ENCODE results near the gene EMC9.
"Not testable (repeated sequence)": the region's sequence is repeated elsewhere in the genome, so short reads cannot be mapped to it uniquely, and the experiment has no call there.

Gene EMC9

DNA sequence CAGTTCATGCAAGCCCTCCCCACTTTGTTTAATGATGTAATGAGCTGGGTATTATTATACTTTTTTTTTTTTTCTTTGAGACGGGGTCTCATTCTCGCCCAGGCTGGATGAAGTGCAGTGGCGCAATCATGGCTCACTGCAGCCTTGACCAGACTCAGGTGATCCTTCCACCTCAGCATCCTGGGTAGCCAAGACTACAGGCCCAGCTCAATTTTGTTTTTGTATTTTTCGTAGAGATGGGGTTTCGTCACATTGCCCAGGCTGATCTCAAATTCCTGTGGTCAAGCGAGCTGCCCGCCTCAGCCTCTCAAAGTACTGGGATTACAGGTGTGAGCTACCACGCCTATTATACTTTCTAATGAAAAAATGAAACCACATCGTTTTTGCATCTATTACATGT lies 31.3 kb downstream of the EMC9 start:
- no peaks in the 10 kb centered on the region for H3K36me3 ChIP-seq (ENCODE audit: insufficient read depth, low read length)
- H3K9ac ChIP-seq (ENCODE audit: low read depth, low read length): no peak overlapping the region
- H3K4me2 ChIP-seq (ENCODE audit: low read length): no peak overlapping the region
- H3K4me3 ChIP-seq (ENCODE audit: low read length): no peak overlapping the region
- H3K9me3 ChIP-seq (replicated peaks; ENCODE audit: low read length): no peaks in the 10 kb centered on the region
- H3K27me3 ChIP-seq (ENCODE audit: control insufficient read depth, insufficient read depth, low read length): no peaks in the 10 kb centered on the region
- H3K4me1 ChIP-seq (ENCODE audit: control insufficient read depth, insufficient read depth, low read length): peaks cover 11% of the 10 kb centered on the region

DNA sequence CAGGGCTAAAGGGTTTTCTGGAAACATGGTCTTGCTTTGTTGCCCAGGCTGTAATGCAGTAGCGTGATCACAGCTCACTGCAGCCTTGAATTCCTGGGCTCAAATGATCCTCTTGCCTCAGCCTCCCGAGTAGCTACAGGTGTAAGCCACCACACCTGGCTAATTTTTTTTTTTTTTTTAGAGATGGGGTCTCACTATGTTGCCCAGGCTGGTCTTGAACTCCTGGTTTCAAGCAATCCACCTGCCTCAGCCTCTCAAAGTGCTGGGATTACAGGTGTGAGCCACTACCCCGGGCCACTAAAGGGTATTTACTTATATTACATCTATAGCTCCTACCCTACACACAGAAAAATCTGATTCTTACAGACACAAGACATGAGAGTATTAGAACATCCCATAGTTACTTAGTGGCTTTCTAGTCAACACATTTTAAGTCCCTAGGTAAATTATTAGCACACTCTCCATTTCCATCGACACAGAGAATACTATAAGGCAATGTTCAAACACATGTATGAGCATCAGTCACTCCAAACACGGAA lies 33.0 kb downstream of the EMC9 start:
- Histone ChIP-seq H3K4me3 (ENCODE audit: low read length) (no peak overlapping the region), H3K36me3 (ENCODE audit: insufficient read depth, low read length) (no peaks in the 10 kb centered on the region), H3K4me2 (ENCODE audit: low read length) (no peak overlapping the region), H3K4me1 (ENCODE audit: control insufficient read depth, insufficient read depth, low read length) (peaks cover 8% of the 10 kb centered on the region), H3K9me3 (replicated peaks; ENCODE audit: low read length) (no peaks in the 10 kb centered on the region), H3K27me3 (ENCODE audit: control insufficient read depth, insufficient read depth, low read length) (no peaks in the 10 kb centered on the region), H3K9ac (ENCODE audit: low read depth, low read length) (no peak overlapping the region)

GRCh38 chr14:24106672-24107271 lies 34.6 kb downstream of the EMC9 start:
- Histone ChIP-seq H3K4me2 (ENCODE audit: low read length) (no peak overlapping the region), H3K36me3 (ENCODE audit: insufficient read depth, low read length) (no peaks in the 10 kb centered on the region), H3K4me1 (ENCODE audit: control insufficient read depth, insufficient read depth, low read length) (peaks cover 6% of the 10 kb centered on the region), H3K9me3 (replicated peaks; ENCODE audit: low read length) (no peaks in the 10 kb centered on the region), H3K4me3 (ENCODE audit: low read length) (no peak overlapping the region), H3K9ac (ENCODE audit: low read depth, low read length) (no peak overlapping the region), H3K27me3 (ENCODE audit: control insufficient read depth, insufficient read depth, low read length) (no peaks in the 10 kb centered on the region)

- H3K9me3 ChIP-seq (replicated peaks; ENCODE audit: low read length); H3K36me3 ChIP-seq (ENCODE audit: insufficient read depth, low read length); H3K4me1 ChIP-seq (ENCODE audit: control insufficient read depth, insufficient read depth, low read length): not testable (repeated sequence)
These were observed 35.7 kb downstream of the EMC9 start for GRCh38 chr14:24105609-24106239.

GRCh38 chr14:24103451-24103850 lies 37.9 kb downstream of the EMC9 start:
- no peaks in the 10 kb centered on the region for H3K27me3 ChIP-seq (ENCODE audit: control insufficient read depth, insufficient read depth, low read length)
- peaks cover 9% of the 10 kb centered on the region for H3K36me3 ChIP-seq (ENCODE audit: insufficient read depth, low read length)

More at GRCh38 chr14:24105609-24106239, 35.7 kb downstream of the EMC9 start:
- H3K4me3 ChIP-seq (ENCODE audit: low read length); H3K27me3 ChIP-seq (ENCODE audit: control insufficient read depth, insufficient read depth, low read length); H3K9ac ChIP-seq (ENCODE audit: low read depth, low read length); H3K4me2 ChIP-seq (ENCODE audit: low read length): not testable (repeated sequence)

DNA sequence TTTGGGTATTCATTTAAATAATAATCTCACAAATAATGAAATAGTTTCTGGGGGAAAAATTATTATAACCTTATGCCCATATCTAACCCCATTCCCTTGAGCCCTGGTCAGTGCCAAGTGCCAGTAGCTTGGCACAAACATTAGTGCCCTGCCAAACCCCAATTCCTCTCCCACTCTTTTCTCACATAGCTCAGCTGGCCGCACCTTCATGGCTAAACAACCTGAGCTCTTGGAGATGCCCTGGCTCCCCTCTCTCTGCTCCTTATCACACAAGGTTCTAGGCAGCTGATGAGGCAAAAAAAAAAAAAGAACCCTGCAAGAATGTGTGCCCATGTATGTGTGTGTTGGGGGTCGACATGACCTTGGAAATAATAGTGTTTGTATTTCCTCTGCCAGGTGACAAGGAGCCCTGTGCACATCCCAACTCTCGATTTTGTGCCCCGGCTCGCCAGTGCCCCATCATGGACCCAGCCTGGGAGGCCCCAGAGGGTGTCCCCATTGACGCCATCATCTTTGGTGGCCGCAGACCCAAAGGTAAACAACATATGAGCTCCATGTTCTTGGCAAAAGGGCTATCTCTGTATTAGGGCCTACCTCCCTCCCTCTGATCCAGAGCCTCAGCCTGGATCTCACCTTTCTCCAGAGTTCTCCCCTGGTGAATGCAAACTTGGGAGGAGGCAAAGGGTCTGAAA lies 38.9 kb downstream of the EMC9 start:
- Histone ChIP-seq H3K9ac (ENCODE audit: low read depth, low read length) (no peak overlapping the region), H3K27me3 (ENCODE audit: control insufficient read depth, insufficient read depth, low read length) (no peaks in the 10 kb centered on the region), H3K36me3 (ENCODE audit: insufficient read depth, low read length) (peaks cover 9% of the 10 kb centered on the region), H3K4me3 (ENCODE audit: low read length) (no peak overlapping the region), H3K4me2 (ENCODE audit: low read length) (no peak overlapping the region), H3K4me1 (ENCODE audit: control insufficient read depth, insufficient read depth, low read length) (peaks cover 4% of the 10 kb centered on the region), H3K9me3 (replicated peaks; ENCODE audit: low read length) (no peaks in the 10 kb centered on the region)

More at GRCh38 chr14:24103451-24103850, 37.9 kb downstream of the EMC9 start:
- peaks cover 4% of the 10 kb centered on the region for H3K4me1 ChIP-seq (ENCODE audit: control insufficient read depth, insufficient read depth, low read length)
- H3K4me3 ChIP-seq (ENCODE audit: low read length): no peak overlapping the region
- no peak overlapping the region for H3K4me2 ChIP-seq (ENCODE audit: low read length)
- no peak overlapping the region for H3K9ac ChIP-seq (ENCODE audit: low read depth, low read length)
- H3K9me3 ChIP-seq (replicated peaks; ENCODE audit: low read length): no peaks in the 10 kb centered on the region

DNA sequence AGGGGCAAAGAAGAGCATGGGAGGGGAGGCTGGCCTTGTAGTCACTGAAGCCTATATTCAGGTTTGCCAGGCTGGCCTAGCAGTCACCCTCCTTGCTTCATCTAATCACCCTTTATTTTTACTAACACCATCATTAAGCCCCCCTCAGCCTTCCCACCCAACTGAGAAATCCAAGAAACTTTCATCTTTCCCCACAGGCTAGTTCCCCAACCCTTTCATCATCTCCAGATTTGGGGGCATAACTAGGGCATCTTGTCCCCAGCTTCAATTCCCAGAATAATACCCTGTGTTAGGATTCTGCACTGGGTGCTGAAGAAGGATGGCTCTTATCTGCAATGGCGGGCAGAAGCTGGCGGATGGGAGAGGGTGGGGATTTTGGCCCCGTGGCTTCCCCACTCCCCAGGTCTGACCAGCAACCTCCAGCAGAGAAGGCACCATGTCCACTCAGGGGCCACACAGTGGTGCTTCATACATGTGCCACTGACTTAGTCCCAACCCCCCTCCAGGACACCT lies 40.4 kb downstream of the EMC9 start:
- H3K4me1 ChIP-seq (ENCODE audit: control insufficient read depth, insufficient read depth, low read length): no peaks in the 10 kb centered on the region
- no peak overlapping the region for H3K9ac ChIP-seq (ENCODE audit: low read depth, low read length)
- H3K27me3 ChIP-seq (ENCODE audit: control insufficient read depth, insufficient read depth, low read length): no peaks in the 10 kb centered on the region
- no peak overlapping the region for H3K4me2 ChIP-seq (ENCODE audit: low read length)
- no peak overlapping the region for H3K4me3 ChIP-seq (ENCODE audit: low read length)
- peaks cover 9% of the 10 kb centered on the region for H3K36me3 ChIP-seq (ENCODE audit: insufficient read depth, low read length)
- H3K9me3 ChIP-seq (replicated peaks; ENCODE audit: low read length): no peaks in the 10 kb centered on the region

DNA sequence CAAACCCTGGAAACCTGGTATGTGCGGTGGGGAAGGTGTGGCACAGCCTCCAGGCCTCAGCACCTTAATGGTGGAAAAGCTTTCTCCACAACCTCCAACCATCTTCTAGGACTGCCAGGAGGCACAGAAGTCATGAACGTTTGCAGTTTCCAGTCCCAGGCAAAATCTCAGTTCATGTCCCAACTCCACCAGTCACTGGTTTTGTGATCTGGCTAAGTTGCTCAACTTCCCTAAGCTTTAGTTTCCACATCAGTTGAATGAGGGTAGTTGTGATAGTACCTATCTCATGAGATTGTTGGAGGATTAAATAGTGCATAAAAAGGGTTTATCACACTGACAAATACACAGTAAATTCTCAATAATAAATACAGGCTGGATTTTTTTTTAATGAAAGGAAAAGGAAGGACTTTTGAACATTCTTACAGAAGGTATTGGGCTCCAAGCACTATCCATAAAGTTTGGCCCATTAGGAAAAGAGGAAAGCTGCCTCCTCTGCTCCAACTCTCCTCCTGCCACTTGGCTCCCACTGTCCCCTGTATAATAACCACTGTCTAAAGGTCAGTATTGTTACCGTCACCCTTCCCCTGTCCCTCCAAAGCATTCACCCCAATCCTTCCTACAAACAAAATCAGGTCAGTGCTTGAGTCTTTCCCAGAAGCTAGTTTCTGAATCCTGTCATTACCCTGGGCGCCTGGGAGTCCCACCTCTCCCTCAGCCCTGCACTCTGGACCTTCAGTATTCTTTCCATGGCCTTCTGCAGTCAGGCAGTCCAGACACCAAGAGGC lies 41.0 kb downstream of the EMC9 start:
- H3K9ac ChIP-seq (ENCODE audit: low read depth, low read length): no peak overlapping the region
- H3K36me3 ChIP-seq (ENCODE audit: insufficient read depth, low read length): peaks cover 9% of the 10 kb centered on the region

DNA sequence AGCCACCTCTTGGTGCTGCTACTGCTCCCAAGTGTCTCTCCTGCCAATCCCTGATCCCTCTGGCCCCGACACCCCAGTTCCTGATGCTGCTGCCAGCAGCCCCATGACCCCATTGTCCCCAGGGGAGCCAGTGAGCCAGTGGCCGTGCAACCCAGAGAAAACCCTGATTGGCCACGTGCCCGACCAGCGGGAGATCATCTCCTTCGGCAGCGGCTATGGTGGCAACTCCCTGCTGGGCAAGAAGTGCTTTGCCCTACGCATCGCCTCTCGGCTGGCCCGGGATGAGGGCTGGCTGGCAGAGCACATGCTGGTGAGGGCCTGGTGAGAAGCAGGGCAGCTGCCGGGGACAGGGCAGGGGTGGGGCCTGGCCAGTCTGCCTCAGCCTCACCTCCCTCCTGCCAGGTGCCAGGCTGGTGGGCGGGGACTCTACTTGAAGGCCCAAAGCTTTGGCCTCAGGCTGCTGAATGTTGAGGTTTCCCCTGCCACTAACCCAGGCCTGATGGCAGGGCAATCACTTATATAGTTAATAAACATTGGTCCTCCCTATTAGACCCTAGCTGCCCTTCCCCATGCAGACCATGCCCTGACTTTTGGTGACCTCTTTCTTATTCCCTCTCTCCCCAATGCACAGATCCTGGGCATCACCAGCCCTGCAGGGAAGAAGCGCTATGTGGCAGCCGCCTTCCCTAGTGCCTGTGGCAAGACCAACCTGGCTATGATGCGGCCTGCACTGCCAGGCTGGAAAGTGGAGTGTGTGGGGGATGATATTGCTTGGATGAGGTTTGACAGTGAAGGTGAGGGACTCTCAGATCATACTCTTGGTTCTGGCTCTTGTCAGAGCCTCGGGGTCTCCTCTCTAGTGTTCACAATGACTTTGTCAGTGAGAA lies 42.2 kb downstream of the EMC9 start:
- H3K4me2 ChIP-seq (ENCODE audit: low read length): no peak overlapping the region
- peaks cover 12% of the 10 kb centered on the region for H3K4me1 ChIP-seq (ENCODE audit: control insufficient read depth, insufficient read depth, low read length)
- peaks cover 9% of the 10 kb centered on the region for H3K36me3 ChIP-seq (ENCODE audit: insufficient read depth, low read length)
- H3K9me3 ChIP-seq (replicated peaks; ENCODE audit: low read length): no peaks in the 10 kb centered on the region
- H3K9ac ChIP-seq (ENCODE audit: low read depth, low read length): no peak overlapping the region
- H3K27me3 ChIP-seq (ENCODE audit: control insufficient read depth, insufficient read depth, low read length): no peaks in the 10 kb centered on the region
- no peak overlapping the region for H3K4me3 ChIP-seq (ENCODE audit: low read length)

More for the DNA sequence above, 41.0 kb downstream of the EMC9 start:
- Histone ChIP-seq H3K27me3 (ENCODE audit: control insufficient read depth, insufficient read depth, low read length) (no peaks in the 10 kb centered on the region), H3K9me3 (replicated peaks; ENCODE audit: low read length) (no peaks in the 10 kb centered on the region), H3K4me1 (ENCODE audit: control insufficient read depth, insufficient read depth, low read length) (peaks cover 5% of the 10 kb centered on the region), H3K4me2 (ENCODE audit: low read length) (no peak overlapping the region), H3K4me3 (ENCODE audit: low read length) (no peak overlapping the region)

- Histone ChIP-seq H3K27me3 (ENCODE audit: control insufficient read depth, insufficient read depth, low read length) (no peaks in the 10 kb centered on the region), H3K36me3 (ENCODE audit: insufficient read depth, low read length) (peaks cover 9% of the 10 kb centered on the region), H3K4me1 (ENCODE audit: control insufficient read depth, insufficient read depth, low read length) (peaks cover 16% of the 10 kb centered on the region), H3K9me3 (replicated peaks; ENCODE audit: low read length) (no peaks in the 10 kb centered on the region), H3K4me3 (ENCODE audit: low read length) (no peak overlapping the region), H3K9ac (ENCODE audit: low read depth, low read length) (no peak overlapping the region), H3K4me2 (ENCODE audit: low read length) (no peak overlapping the region)
These were observed 43.0 kb downstream of the EMC9 start for GRCh38 chr14:24098229-24098926.

Measured in skeletal muscle satellite cell (primary cell).